HFFc6 (cell line): ENCODE data around the gene GALNTL6. TPM values are rescaled to one million over a fixed set of nuclear protein-coding genes. Genes with fewer than 3 reads are reported as not detected.

Source experiments
- DNase-seq: peaks from one replicate; pipeline ENCODE4 v3.0.0-alpha.2; 2018
- H3K27ac Mint-ChIP-seq: 2 replicates; pipeline ENCODE4 v1.8.0; 2020; ENCODE audit warnings: mild to moderate bottlenecking, mixed read lengths
- H3K27me3 Mint-ChIP-seq: 2 replicates; pipeline ENCODE4 v1.8.0; 2021; ENCODE audit warnings: mild to moderate bottlenecking, moderate library complexity, mixed read lengths; ENCODE audit not compliant: insufficient read depth
- H3K36me3 Mint-ChIP-seq: 2 replicates; pipeline ENCODE4 v1.8.0; 2021; ENCODE audit warnings: low read depth, mixed read lengths
- H3K4me1 Mint-ChIP-seq: 2 replicates; pipeline ENCODE4 v1.8.0; 2020; ENCODE audit warnings: low read depth, mixed read lengths
- H3K4me3 Mint-ChIP-seq: 2 replicates; pipeline ENCODE4 v1.8.0; 2020; ENCODE audit warnings: mild to moderate bottlenecking, moderate library complexity, mixed read lengths
- H3K9me3 Mint-ChIP-seq: 2 replicates; pipeline ENCODE4 v1.8.0; 2020; ENCODE audit warnings: mild to moderate bottlenecking, mixed read lengths
- total RNA-seq, 6 experiments: library from RNA; stranded (reverse); fragmentation: NEBNext Ultra II Directional; extraction: Animal tissue kit (Norgen Biotek cat#: 25700); gene quantifications; 2 replicates in 1 of 6; 3 replicates in 5 of 6; pipeline ENCODE4 v1.2.3, GENCODE V29; 2021
- TF ChIP-seq, protein P1 (sequence below): fragments of 200-600 bp; sonication (generic); IDR thresholded peaks from 2 replicates; pipeline ENCODE4 v1.5.0; 2021; ENCODE audit warnings: antibody characterized with exemption, mild to moderate bottlenecking

The GALNTL6 gene
- total RNA-seq, 6 experiments from 2014 or later: 0.07 TPM; not detected in 5

DNA sequence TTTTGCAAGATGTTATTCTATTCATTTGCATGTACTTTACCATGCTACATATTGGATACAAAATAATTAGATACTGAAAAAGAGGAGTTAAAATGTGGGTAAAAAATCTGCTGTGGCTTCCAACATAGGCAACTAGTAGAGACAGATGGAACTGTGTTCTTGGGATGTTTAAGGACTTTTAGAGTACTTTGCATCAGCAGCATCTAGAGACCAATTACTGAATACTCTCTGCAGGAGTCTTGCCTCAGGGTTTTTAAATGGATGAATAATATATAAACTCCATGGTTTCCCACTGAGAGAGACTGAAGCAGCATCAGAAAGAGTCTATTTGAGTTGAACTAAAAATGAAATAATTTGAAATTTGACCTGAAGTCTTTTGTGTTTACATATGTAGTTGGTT, 676.7 kb downstream of the GALNTL6 start:
- H3K4me1 Mint-ChIP-seq: no peaks in the 10 kb centered on the region
- H3K27ac Mint-ChIP-seq: no peak overlapping the region

DNA sequence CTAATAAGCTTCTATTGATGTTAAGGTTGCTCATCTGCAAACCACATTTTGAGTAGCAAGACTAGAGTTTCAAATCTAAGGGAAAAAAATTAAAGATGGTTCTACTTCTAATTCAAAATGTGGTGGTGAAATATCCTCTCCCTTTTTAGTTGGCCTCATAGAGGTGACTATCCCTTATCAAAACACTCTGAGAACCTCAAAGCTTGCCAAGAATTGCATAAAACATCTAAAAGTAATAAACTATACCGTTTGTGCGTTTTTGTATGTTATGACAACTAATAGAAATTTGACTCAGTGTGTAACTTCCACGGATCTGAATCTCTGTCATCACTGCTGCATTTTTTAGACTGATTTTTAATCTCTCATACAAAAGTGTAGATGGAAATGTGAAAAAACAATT, 682.6 kb downstream of the GALNTL6 start:
- DNase-seq: no peak
- TF ChIP-seq, protein P1, sequence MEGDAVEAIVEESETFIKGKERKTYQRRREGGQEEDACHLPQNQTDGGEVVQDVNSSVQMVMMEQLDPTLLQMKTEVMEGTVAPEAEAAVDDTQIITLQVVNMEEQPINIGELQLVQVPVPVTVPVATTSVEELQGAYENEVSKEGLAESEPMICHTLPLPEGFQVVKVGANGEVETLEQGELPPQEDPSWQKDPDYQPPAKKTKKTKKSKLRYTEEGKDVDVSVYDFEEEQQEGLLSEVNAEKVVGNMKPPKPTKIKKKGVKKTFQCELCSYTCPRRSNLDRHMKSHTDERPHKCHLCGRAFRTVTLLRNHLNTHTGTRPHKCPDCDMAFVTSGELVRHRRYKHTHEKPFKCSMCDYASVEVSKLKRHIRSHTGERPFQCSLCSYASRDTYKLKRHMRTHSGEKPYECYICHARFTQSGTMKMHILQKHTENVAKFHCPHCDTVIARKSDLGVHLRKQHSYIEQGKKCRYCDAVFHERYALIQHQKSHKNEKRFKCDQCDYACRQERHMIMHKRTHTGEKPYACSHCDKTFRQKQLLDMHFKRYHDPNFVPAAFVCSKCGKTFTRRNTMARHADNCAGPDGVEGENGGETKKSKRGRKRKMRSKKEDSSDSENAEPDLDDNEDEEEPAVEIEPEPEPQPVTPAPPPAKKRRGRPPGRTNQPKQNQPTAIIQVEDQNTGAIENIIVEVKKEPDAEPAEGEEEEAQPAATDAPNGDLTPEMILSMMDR: no peak
- no peak overlapping the region for H3K27ac Mint-ChIP-seq
- peaks cover 19% of the 10 kb centered on the region for H3K9me3 Mint-ChIP-seq
- H3K4me1 Mint-ChIP-seq: no peaks in the 10 kb centered on the region
- no peaks in the 10 kb centered on the region for H3K36me3 Mint-ChIP-seq
- no peaks in the 10 kb centered on the region for H3K27me3 Mint-ChIP-seq
- no peak overlapping the region for H3K4me3 Mint-ChIP-seq

More for the DNA sequence above, 676.7 kb downstream of the GALNTL6 start:
- Mint-ChIP-seq H3K27me3 (no peaks in the 10 kb centered on the region), H3K9me3 (peaks cover 6% of the 10 kb centered on the region), H3K4me3 (no peak overlapping the region), H3K36me3 (no peaks in the 10 kb centered on the region)
- TF ChIP-seq, protein P1: no peak
- DNase-seq: no peak

DNA sequence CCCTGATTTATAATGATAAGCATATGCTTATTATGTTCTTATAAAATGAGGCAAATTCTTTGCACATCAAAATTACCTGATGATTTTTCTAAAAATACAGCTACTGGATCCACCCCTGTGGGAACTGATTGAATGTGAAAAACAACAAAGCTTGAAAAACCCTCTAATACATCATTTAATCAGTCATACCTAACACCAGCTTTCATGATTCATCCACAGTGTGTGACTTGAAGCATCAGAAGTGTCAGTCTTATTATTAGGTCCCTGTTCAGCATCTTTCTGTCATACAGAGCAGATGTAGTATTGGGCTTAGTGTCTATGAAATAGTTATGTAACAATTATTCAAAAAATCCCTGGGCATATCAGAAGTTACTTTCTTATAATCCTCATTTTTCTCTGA, 684.1 kb downstream of the GALNTL6 start:
- Mint-ChIP-seq H3K36me3 (no peaks in the 10 kb centered on the region), H3K27ac (no peak overlapping the region), H3K27me3 (no peaks in the 10 kb centered on the region), H3K4me3 (no peak overlapping the region), H3K9me3 (peaks cover 19% of the 10 kb centered on the region), H3K4me1 (no peaks in the 10 kb centered on the region)
- no peak for DNase-seq
- TF ChIP-seq, protein P1: no peak

DNA sequence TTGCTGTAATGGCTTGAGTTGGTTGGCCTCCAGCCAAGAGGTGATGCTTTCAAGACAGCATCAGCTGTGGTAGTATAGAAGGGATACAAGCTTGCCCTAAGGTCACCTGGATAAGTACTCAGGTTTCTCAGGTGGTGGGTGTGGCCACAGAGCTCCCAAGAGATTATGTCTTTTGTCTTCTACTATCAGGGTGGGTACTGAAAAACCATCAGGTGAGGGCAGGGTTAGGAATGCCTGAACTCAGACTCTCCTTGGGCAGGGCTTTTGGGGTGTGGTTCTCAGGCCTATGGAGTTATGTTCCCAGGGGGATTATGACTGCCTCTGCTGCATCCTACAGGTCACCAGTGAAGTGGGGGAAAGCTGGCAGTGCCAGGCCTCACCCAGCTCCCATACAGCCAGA, 700.8 kb downstream of the GALNTL6 start:
- H3K9me3 Mint-ChIP-seq: peaks cover 38% of the 10 kb centered on the region
- no peak overlapping the region for H3K4me3 Mint-ChIP-seq
- no peak overlapping the region for H3K27ac Mint-ChIP-seq
- DNase-seq: no peak
- H3K27me3 Mint-ChIP-seq: no peaks in the 10 kb centered on the region; the same call in 1 of the 2 replicates
- TF ChIP-seq, protein P1: no peak
- peaks cover 5% of the 10 kb centered on the region; the same call in 1 of the 2 replicates for H3K36me3 Mint-ChIP-seq
- no peaks in the 10 kb centered on the region for H3K4me1 Mint-ChIP-seq

- no peak overlapping the region for H3K27ac Mint-ChIP-seq
Observed at GRCh38 chr4:172514801-172515200, 701.6 kb downstream of the GALNTL6 start.

More at GRCh38 chr4:172514801-172515200, 701.6 kb downstream of the GALNTL6 start:
- Mint-ChIP-seq H3K4me1 (no peaks in the 10 kb centered on the region), H3K27me3 (no peaks in the 10 kb centered on the region; the same call in 1 of the 2 replicates), H3K9me3 (peaks cover 38% of the 10 kb centered on the region), H3K36me3 (peaks cover 5% of the 10 kb centered on the region; the same call in 1 of the 2 replicates), H3K4me3 (no peak overlapping the region)
- no peak for DNase-seq
- TF ChIP-seq, protein P1: no peak
